Neural cell (in vitro differentiated cells): ENCODE measurements around the gene ZNF606. TPM values are rescaled to one million over a fixed set of nuclear protein-coding genes. Genes with fewer than 3 reads are reported as not detected.

Experiments used
- H2AFZ ChIP-seq: fragments of 200-600, 300-800 bp; sonication (generic), shearing (Covaris generic); 2 replicates; pipeline ENCODE4 v1.6.0; 2014; ENCODE audit warnings: low read depth, mild to moderate bottlenecking, antibody characterized with exemption, low read length, moderate library complexity
- H3F3A ChIP-seq: fragments of 200-600 bp; shearing (Covaris generic); 2 replicates; pipeline ENCODE4 v1.6.1; 2016; ENCODE audit warnings: mild to moderate bottlenecking, moderate library complexity, mixed read lengths, antibody characterized with exemption, low read length; ENCODE audit not compliant: insufficient read depth, poor library complexity, severe bottlenecking
- H3K27ac ChIP-seq: fragments of 200-600, 300-800 bp; sonication (generic), shearing (Covaris generic); 2 replicates; pipeline ENCODE4 v1.5.1; 2014; ENCODE audit warnings: mild to moderate bottlenecking, low read length, moderate library complexity
- H3K27me3 ChIP-seq: fragments of 300-800, 200-600 bp; sonication (generic), shearing (Covaris generic); 2 replicates; pipeline ENCODE4 v1.6.0; 2014; ENCODE audit warnings: mild to moderate bottlenecking, low read depth, low read length, moderate library complexity; ENCODE audit not compliant: insufficient read depth
- H3K36me3 ChIP-seq: fragments of 300-800, 200-600 bp; sonication (generic), shearing (Covaris generic); 2 replicates; pipeline ENCODE4 v1.5.1; 2014; ENCODE audit warnings: mild to moderate bottlenecking, antibody characterized with exemption, low read length, moderate library complexity; ENCODE audit not compliant: insufficient read depth
- H3K4me2 ChIP-seq: fragments of 300-800, 200-600 bp; sonication (generic), shearing (Covaris generic); 2 replicates; pipeline ENCODE4 v1.6.0; 2014; ENCODE audit warnings: mild to moderate bottlenecking, low read length
- H3K4me3 ChIP-seq: fragments of 300-800, 200-600 bp; sonication (generic), shearing (Covaris generic); 2 replicates; pipeline ENCODE4 v1.5.1; 2014; ENCODE audit warnings: mild to moderate bottlenecking, low read length, moderate library complexity
- H3K79me2 ChIP-seq: fragments of 200-600 bp; shearing (Covaris generic); replicated peaks from 2 replicates; pipeline ENCODE4 v1.6.0; 2014; ENCODE audit warnings: mild to moderate bottlenecking, low read length, moderate library complexity; ENCODE audit not compliant: insufficient read depth
- H3K9ac ChIP-seq: fragments of 300-800, 200-600 bp; sonication (generic), shearing (Covaris generic); 2 replicates; pipeline ENCODE4 v1.6.1; 2016; ENCODE audit warnings: mild to moderate bottlenecking, low read length, mixed read lengths
- H3K9me2 ChIP-seq: fragments of 200-600 bp; shearing (Covaris generic); 2 replicates; pipeline ENCODE4 v1.6.1; 2016; ENCODE audit warnings: mild to moderate bottlenecking, low read length, mixed read lengths; ENCODE audit not compliant: insufficient read depth
- H3K9me3 ChIP-seq: fragments of 200-600, 300-800 bp; sonication (generic), shearing (Covaris generic); 2 replicates; pipeline ENCODE4 v1.6.1; 2016; ENCODE audit warnings: mild to moderate bottlenecking, mixed run types, low read length, moderate library complexity, mixed read lengths
- H4K20me1 ChIP-seq: fragments of 200-600 bp; shearing (Covaris generic); 2 replicates; pipeline ENCODE4 v1.6.1; 2016; ENCODE audit warnings: mild to moderate bottlenecking, mixed run types; ENCODE audit not compliant: insufficient read depth
- CTCF ChIP-seq: fragments of 450-650 bp; IDR thresholded peaks from 2 replicates; pipeline ENCODE4 v1.5.1; 2014; ENCODE audit warnings: antibody characterized with exemption, mild to moderate bottlenecking, moderate library complexity; ENCODE audit not compliant: poor library complexity, severe bottlenecking
- EP300 ChIP-seq: fragments of 450-650 bp; conservative IDR thresholded peaks from 2 replicates; pipeline ENCODE4 v1.6.1; 2014; ENCODE audit warnings: antibody characterized with exemption, mild to moderate bottlenecking, moderate library complexity; ENCODE audit not compliant: poor library complexity, severe bottlenecking
- EZH2 ChIP-seq: fragments of 200-600, 300-800 bp; shearing (Covaris generic), sonication (generic); IDR thresholded peaks from 2 replicates; pipeline ENCODE4 v1.6.1; 2014; ENCODE audit warnings: antibody characterized with exemption, low read length, borderline replicate concordance, mild to moderate bottlenecking; ENCODE audit not compliant: insufficient read depth, poor library complexity, severe bottlenecking
- MXI1 ChIP-seq: fragments of 450-650 bp; conservative IDR thresholded peaks from 2 replicates; pipeline ENCODE4 v1.6.1; 2014; ENCODE audit warnings: antibody characterized with exemption, mild to moderate bottlenecking; ENCODE audit not compliant: poor library complexity, severe bottlenecking
- POLR2AphosphoS5 ChIP-seq: IDR thresholded peaks from 2 replicates; pipeline ENCODE4 v1.6.1; 2012
- RAD21 ChIP-seq: fragments of 450-650 bp; conservative IDR thresholded peaks from 2 replicates; pipeline ENCODE4 v1.6.1; 2014; ENCODE audit warnings: antibody characterized with exemption, mild to moderate bottlenecking, moderate library complexity
- SMC3 ChIP-seq: fragments of 450-650 bp; conservative IDR thresholded peaks from 2 replicates; pipeline ENCODE4 v1.6.1; 2014; ENCODE audit warnings: antibody characterized with exemption, mild to moderate bottlenecking, moderate library complexity; ENCODE audit not compliant: poor library complexity
- TAF1 ChIP-seq: IDR thresholded peaks from 2 replicates; pipeline ENCODE4 v1.6.1; 2012; ENCODE audit warnings: low read depth
- polyA plus RNA-seq: library from polyadenylated mRNA; depleted of rRNA; stranded (reverse); fragments of >200 nt; gene quantifications from 2 replicates; pipeline ENCODE4 v1.2.3, GENCODE V29; 2014
- TF ChIP-seq, protein P1 (sequence below): IDR thresholded peaks from 2 replicates; pipeline ENCODE4 v1.6.1; 2012; ENCODE audit warnings: borderline replicate concordance

The ZNF606 gene
- polyA plus RNA-seq, 1 donor from 2014 or later, result 39.1 TPM

DNA sequence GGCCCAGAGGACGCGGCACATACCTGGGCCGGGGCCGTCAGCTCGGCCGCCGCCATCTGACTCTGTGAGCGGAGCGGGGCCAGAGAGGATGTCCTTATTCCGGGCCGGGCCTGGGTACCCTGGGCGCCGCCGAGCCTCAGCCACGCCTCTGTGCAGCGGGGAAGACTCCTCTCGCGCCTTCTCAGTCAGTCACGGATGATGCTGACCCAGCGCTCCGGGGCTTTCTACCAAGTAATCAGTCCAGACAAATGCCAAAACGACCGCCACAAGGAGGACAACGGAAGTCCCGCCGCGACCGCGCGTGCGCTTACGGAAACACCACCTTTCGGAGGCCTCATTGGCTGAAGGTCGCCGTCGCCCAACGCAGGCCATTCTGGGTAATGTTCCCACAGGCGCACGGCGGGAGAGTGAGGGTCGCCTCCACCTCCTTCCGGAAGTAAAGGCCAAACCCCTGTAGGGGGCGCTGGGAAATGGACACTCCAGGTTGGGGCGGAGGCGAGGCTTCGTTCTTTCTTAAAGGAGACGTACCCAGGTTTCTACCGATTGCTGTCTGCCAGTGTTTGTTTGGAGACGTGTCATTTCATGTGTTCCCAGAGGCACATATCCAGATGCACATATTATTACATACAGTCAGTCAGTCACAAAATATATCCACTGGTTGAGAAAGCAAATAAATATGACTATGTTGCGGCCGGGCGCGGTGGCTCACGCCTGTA, 55.0 kb downstream of the ZNF606 start, which contains the start of gene ZNF256:
Gene ZNF256, minus strand, starts transcription at position 288 of the 716 bp plus-strand sequence. Its CDS starts 232 bp downstream, at position 56.
- Histone ChIP-seq H3K9me2 (no peaks in the 10 kb centered on the region), H3K4me3 (peak within 1 kb of the TSS; percentile 100), H3K27me3 (no peaks in the 10 kb centered on the region), H4K20me1 (no peaks in the 10 kb centered on the region), H3F3A (no peaks in the 10 kb centered on the region), H3K27ac (peak within 1 kb of the TSS; percentile 81), H3K4me2 (peak within 1 kb of the TSS; percentile 98), H2AFZ (peak within 1 kb of the TSS; percentile 83), H3K79me2 (peaks cover 31% of the 10 kb centered on the region), H3K9ac (peak within 1 kb of the TSS; percentile 91), H3K36me3 (peaks cover 17% of the 10 kb centered on the region), H3K9me3 (peaks cover 7% of the 10 kb centered on the region)
- TF ChIP-seq POLR2AphosphoS5, result peak; percentile 82
- TF ChIP-seq EP300, result peak; percentile 33
- TF ChIP-seq, protein P1, sequence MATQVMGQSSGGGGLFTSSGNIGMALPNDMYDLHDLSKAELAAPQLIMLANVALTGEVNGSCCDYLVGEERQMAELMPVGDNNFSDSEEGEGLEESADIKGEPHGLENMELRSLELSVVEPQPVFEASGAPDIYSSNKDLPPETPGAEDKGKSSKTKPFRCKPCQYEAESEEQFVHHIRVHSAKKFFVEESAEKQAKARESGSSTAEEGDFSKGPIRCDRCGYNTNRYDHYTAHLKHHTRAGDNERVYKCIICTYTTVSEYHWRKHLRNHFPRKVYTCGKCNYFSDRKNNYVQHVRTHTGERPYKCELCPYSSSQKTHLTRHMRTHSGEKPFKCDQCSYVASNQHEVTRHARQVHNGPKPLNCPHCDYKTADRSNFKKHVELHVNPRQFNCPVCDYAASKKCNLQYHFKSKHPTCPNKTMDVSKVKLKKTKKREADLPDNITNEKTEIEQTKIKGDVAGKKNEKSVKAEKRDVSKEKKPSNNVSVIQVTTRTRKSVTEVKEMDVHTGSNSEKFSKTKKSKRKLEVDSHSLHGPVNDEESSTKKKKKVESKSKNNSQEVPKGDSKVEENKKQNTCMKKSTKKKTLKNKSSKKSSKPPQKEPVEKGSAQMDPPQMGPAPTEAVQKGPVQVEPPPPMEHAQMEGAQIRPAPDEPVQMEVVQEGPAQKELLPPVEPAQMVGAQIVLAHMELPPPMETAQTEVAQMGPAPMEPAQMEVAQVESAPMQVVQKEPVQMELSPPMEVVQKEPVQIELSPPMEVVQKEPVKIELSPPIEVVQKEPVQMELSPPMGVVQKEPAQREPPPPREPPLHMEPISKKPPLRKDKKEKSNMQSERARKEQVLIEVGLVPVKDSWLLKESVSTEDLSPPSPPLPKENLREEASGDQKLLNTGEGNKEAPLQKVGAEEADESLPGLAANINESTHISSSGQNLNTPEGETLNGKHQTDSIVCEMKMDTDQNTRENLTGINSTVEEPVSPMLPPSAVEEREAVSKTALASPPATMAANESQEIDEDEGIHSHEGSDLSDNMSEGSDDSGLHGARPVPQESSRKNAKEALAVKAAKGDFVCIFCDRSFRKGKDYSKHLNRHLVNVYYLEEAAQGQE, result peak; percentile 59
- peak; percentile 68 for TF ChIP-seq SMC3
- peak; percentile 62 for TF ChIP-seq RAD21
- TF ChIP-seq MXI1, result peak; percentile 71
- TF ChIP-seq CTCF, result peak; percentile 97
- TF ChIP-seq TAF1, result peak; percentile 71
- TF ChIP-seq EZH2, result no peak

DNA sequence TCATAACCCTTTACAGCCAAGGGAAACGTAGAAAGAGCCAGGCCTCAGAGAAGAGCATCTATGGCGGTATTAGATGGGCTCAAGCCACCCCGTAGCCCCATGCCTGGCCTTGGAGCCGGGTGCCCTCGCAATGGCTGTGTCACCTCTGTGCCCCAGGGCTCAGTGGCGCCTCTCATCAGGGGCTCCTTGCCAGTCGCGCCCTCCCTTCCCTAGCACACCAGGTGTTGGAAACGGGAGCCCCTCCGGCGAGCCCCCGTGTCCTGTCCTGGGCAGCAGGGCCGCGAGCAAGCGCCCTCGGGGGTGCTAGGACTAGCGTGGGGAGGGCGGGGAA, 55.6 kb downstream of the ZNF606 start:
- H3F3A ChIP-seq, result no peaks in the 10 kb centered on the region
- TF ChIP-seq RAD21 (no peak), CTCF (no peak), TAF1 (no peak), SMC3 (no peak), POLR2AphosphoS5 (no peak), EP300 (no peak), EZH2 (no peak), MXI1 (no peak)
- TF ChIP-seq, protein P1, result no peak
- H3K27me3 ChIP-seq, result no peaks in the 10 kb centered on the region
- peak overlapping the region; percentile 91 for H3K9ac ChIP-seq
- peak overlapping the region; percentile 83 for H2AFZ ChIP-seq
- H3K4me3 ChIP-seq, result peak overlapping the region; percentile 100
- peaks cover 7% of the 10 kb centered on the region for H3K9me3 ChIP-seq
- peak overlapping the region; percentile 98 for H3K4me2 ChIP-seq
- H3K36me3 ChIP-seq, result peaks cover 20% of the 10 kb centered on the region
- H3K79me2 ChIP-seq, result peaks cover 31% of the 10 kb centered on the region
- peak overlapping the region; percentile 81 for H3K27ac ChIP-seq
- H3K9me2 ChIP-seq, result no peaks in the 10 kb centered on the region
- no peaks in the 10 kb centered on the region for H4K20me1 ChIP-seq
